Urinary bladder (tissue), 4 donors: Measurements from ENCODE around the gene PNLIPRP3. TPM values are rescaled to one million over a fixed set of nuclear protein-coding genes. Genes with fewer than 3 reads are reported as not detected.
A peak's percentile ranks its signal among the peaks of the same experiment; 100 is the strongest.
"Not testable (repeated sequence)": the region's sequence is repeated elsewhere in the genome, so short reads cannot be mapped to it uniquely, and the experiment has no call there.

Experiments used
- DNase-seq: peaks from one replicate; pipeline ENCODE4 v3.0.0-alpha.2; 2015; ENCODE audit errors: extremely low spot score
- H3K27ac ChIP-seq: one replicate; pipeline ENCODE4 v1.5.1; 2013; ENCODE audit warnings: low read depth, mild to moderate bottlenecking, moderate library complexity
- H3K36me3 ChIP-seq: one replicate; pipeline ENCODE4 v1.6.1; 2013; ENCODE audit warnings: mild to moderate bottlenecking, moderate library complexity; ENCODE audit not compliant: insufficient read depth
- H3K4me1 ChIP-seq: one replicate; pipeline ENCODE4 v1.6.1; 2013; ENCODE audit warnings: mild to moderate bottlenecking, moderate library complexity; ENCODE audit not compliant: insufficient read depth
- H3K4me3 ChIP-seq: one replicate; pipeline ENCODE4 v1.5.1; 2013; ENCODE audit warnings: low read depth, low read length
- WGBS: extraction: QIAGEN DNeasy Blood & Tissue Kit; methylation state at CpG from one replicate; pipeline ENCODE4 v1.1.7; 2013; 5-methylcytosine and 5-hydroxymethylcytosine counted together
- polyA plus RNA-seq: library from polyadenylated mRNA; stranded (reverse); fragments of 200-250 nt; gene quantifications from one replicate; pipeline ENCODE4 v1.2.3, GENCODE V29; 2013
- total RNA-seq: library from RNA; depleted of rRNA; stranded (reverse); fragments of >200 nt; gene quantifications from one replicate; pipeline ENCODE4 v1.2.3, GENCODE V29; 2014
- donor health status: healthy with polysubstance abuse.
- donor health status: healthy.

The PNLIPRP3 gene
- total RNA-seq (not detected), polyA plus RNA-seq (0.27 TPM)

- Histone ChIP-seq H3K4me1 (no peaks in the 10 kb centered on the region), H3K36me3 (no peaks in the 10 kb centered on the region), H3K4me3 (no peak within 1 kb of the TSS), H3K27ac (no peak within 1 kb of the TSS)
- WGBS: 75% methylated on average over 2 of the region's 2 CpGs
- no peak for DNase-seq
Observed at GRCh38 chr10:116427671-116428070, at the start of gene PNLIPRP3. Gene PNLIPRP3 (plus strand): TSS chr10:116427847. CDS start chr10:116428013, 166 bp downstream.

- H3K4me1 ChIP-seq: no peaks in the 10 kb centered on the region
- H3K4me3 ChIP-seq: no peak overlapping the region
- WGBS: 88% methylated on average over 5 of the region's 5 CpGs
- H3K36me3 ChIP-seq: no peaks in the 10 kb centered on the region
- no peak overlapping the region for H3K27ac ChIP-seq
- DNase-seq: no peak
Observed at GRCh38 chr10:116382290-116382689, 45.4 kb upstream of the PNLIPRP3 start.

DNA sequence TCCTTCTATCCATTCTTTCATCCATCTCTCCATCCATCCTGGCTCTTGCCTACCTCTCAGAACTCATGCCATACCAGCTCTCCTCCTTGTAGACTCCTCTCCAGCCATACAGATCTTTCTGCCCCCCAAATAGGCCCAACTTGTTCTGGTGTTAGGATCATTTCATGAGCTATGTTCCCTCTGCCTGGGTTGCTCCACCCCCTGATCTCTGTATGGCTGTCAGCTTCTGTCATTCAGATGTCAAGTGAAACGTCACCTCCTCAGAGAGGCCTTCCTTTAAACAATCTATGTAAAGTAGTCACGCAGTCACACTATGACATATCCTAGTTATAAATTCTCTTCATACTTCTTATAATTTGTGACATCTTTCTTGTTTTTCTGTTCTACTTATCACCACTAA, 42.3 kb upstream of the PNLIPRP3 start:
- Histone ChIP-seq H3K36me3 (no peaks in the 10 kb centered on the region), H3K4me1 (no peaks in the 10 kb centered on the region), H3K4me3 (no peak overlapping the region), H3K27ac (no peak overlapping the region)
- no peak for DNase-seq
- 91% methylated on average over 2 of the region's 2 CpGs for WGBS

DNA sequence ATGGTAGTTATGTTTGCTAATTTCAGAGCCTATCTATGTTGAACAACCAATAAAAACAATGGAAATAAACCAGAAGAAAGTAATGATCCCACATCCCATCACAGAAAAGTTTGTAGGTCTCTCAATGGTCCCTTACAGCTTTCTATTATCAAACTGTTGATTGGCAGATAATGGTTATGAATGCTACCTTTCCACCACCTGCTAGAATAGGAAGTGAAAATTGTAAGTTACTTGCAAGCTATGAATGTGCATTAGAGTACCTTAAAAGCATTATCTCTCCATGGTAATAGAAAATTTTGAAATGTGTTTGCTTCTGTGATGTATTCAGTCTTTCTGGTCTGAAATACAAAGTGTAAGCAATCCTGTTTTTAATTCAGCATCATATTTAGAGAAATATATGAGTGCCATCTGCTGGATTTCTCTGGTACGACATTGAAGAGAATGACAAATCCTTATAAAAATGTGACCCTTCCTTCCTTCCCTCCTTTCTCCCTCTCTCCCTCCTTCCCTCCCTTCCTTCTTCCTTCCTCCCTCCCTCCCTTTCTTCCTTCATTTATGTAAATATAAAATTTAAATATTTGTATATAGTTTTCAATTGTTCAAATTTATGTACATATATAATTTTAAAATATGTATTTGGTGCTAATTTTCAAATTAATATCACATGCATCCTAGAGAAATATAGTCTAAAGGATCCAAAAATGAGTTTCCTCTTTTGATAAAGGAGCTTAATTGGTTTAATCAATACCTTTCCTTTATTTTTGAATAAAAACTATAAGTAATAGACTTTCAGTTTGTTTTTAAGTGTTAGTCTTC, 41.4 kb upstream of the PNLIPRP3 start:
- peak; percentile 20 for DNase-seq
- no peak overlapping the region for H3K27ac ChIP-seq
- no peak overlapping the region for H3K4me3 ChIP-seq
- H3K4me1 ChIP-seq: no peaks in the 10 kb centered on the region
- H3K36me3 ChIP-seq: no peaks in the 10 kb centered on the region
- WGBS: 2% methylated on average over 1 of the region's 1 CpG

DNA sequence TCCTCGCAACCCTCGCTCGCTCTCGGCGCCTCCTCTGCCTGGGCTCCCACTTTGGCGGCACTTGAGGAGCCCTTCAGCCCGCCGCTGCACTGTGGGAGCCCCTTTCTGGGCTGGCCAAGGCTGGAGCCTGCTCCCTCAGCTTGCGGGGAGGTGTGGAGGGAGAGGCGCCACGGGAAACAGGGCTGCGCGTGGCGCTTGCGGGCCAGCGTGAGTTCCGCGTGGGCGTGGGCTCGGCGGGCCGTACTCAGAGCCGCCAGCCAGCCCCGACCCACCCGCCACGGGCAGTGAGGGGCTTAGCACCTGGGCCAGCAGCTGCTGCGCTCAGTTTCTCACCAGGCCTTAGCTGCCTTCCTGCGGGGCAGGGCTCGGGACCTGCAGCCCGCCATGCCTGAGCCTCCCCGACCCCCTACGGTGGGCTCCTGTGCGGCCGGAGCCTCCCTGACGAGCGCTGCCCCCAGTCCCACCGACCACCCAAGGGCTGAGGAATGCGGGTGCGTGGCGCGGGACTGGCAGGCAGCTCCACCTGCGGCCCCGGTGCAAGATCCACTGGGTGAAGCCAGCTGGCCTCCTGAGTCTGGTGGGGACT, 34.3 kb upstream of the PNLIPRP3 start:
- not testable (repeated sequence) for H3K27ac ChIP-seq, H3K36me3 ChIP-seq, H3K4me1 ChIP-seq, H3K4me3 ChIP-seq, DNase-seq
- WGBS: 96% methylated on average over 43 of the region's 43 CpGs

DNA sequence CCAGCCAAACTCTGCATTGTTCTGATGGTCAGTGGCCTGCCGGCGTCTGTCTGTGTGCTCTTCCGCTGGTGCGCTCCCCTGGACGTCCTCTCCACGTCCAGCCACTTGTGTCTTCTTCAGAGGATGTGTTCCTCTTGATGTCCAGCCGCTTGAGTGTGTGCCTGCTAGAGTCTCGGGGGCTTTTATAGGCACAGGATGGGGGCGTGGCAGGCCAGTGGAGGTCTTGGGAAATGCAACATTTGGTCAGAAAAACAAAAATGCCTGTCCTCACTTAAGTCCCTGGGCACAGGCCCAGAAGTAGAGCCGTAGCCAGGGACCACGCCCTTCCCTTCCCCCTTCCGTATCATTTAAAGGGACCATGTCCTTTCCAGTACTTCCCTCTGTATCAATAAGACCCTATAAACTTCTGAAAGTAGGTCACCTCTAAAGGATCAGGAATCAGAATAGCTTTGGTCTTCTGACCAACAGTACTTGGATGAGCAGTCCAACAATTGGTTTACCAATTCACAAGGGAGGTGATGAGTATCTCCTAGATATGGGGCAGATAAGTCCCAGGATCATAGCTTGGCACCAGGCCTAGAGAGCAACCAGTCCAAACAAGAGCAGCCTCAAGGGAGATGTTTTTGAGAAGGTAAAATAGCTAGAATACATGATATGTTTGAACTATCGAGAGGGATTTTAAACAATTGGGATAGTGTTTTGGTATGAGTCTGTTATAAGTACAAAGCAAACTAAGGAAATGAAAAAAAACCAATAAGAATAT, 32.2 kb upstream of the PNLIPRP3 start:
- H3K36me3 ChIP-seq: no peaks in the 10 kb centered on the region
- DNase-seq: no peak
- H3K27ac ChIP-seq: no peak overlapping the region
- 76% methylated on average over 13 of the region's 13 CpGs for WGBS
- H3K4me3 ChIP-seq: no peak overlapping the region
- no peaks in the 10 kb centered on the region for H3K4me1 ChIP-seq

- WGBS: 48% methylated on average over 5 of the region's 5 CpGs
- Histone ChIP-seq H3K27ac (no peak overlapping the region), H3K4me1 (no peaks in the 10 kb centered on the region), H3K36me3 (no peaks in the 10 kb centered on the region), H3K4me3 (no peak overlapping the region)
- DNase-seq: no peak
Observed at GRCh38 chr10:116398224-116398623, 29.4 kb upstream of the PNLIPRP3 start.

DNA sequence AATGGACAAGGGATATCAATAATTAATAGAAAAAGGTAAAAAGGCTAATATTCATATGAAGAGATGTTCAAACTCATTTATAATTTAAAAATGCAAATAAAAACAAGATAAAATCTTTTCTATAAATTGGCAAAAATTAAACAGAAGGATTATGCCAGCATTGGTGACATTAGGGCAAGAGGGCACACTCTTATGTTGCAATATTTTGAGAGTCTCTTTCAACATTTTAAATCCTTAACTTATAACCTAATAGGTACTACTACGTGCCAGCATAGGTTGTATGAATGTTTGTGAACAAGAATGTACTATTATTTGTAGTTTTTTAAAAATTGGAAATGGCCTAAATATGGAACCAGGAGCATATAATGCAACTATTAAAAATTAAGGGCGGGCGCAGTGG, 24.8 kb upstream of the PNLIPRP3 start:
- no peak overlapping the region for H3K4me3 ChIP-seq
- H3K4me1 ChIP-seq: no peaks in the 10 kb centered on the region
- no peak overlapping the region for H3K27ac ChIP-seq
- H3K36me3 ChIP-seq: no peaks in the 10 kb centered on the region
- DNase-seq: no peak
- 96% methylated on average over 3 of the region's 3 CpGs for WGBS

GRCh38 chr10:116403740-116404250, 23.9 kb upstream of the PNLIPRP3 start:
- WGBS: 65% methylated on average over 6 of the region's 6 CpGs
- H3K27ac ChIP-seq: no peak overlapping the region
- H3K4me3 ChIP-seq: no peak overlapping the region
- no peak for DNase-seq
- H3K4me1 ChIP-seq: no peaks in the 10 kb centered on the region
- no peaks in the 10 kb centered on the region for H3K36me3 ChIP-seq

GRCh38 chr10:116408719-116409118, 18.9 kb upstream of the PNLIPRP3 start:
- Histone ChIP-seq H3K4me3 (no peak overlapping the region), H3K36me3 (no peaks in the 10 kb centered on the region), H3K27ac (no peak overlapping the region), H3K4me1 (no peaks in the 10 kb centered on the region)
- 44% methylated on average over 7 of the region's 7 CpGs for WGBS
- no peak for DNase-seq

DNA sequence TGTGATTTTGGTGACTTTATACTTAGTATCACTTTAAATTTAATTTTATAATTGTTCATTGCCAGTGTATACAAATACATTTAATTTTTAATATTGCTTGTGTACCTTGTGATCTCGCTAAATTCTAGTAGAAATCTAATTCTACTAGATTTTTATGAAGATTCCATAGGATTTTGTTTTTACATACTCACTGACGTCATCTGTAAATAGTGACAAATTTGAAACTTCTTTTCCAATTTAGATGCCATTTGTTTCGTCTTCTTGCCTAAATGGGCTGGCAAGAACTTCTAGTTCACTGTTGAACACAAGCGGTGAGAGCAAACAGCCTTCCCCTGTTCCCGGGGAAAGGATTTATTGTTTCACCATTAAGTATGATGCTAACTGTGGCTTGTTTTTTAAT, 17.3 kb upstream of the PNLIPRP3 start:
- WGBS: 76% methylated on average over 5 of the region's 5 CpGs
- Histone ChIP-seq H3K27ac (no peak overlapping the region), H3K4me3 (no peak overlapping the region), H3K4me1 (no peaks in the 10 kb centered on the region), H3K36me3 (no peaks in the 10 kb centered on the region)
- DNase-seq: no peak

DNA sequence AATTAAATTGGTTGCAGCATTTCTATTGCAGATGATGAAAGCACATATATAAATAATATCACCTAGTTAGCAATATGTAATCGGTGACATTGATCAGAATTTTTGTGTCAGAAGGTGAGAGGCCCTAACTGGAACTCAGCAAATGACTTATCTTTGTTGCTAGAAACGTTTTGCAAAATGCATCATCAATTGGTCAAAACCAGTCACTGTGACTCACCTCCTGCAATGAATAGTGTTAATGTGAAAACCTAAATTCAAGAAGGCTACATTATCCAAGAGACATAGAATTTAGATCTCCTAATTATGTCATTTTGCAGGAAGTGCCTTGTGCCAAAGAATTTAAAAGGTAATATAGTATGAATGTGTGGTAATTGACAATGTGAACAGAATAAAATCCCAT, 9.8 kb upstream of the PNLIPRP3 start:
- no peak for DNase-seq
- no peaks in the 10 kb centered on the region for H3K4me1 ChIP-seq
- H3K4me3 ChIP-seq: no peak overlapping the region
- no peak overlapping the region for H3K27ac ChIP-seq
- H3K36me3 ChIP-seq: no peaks in the 10 kb centered on the region
- WGBS: 63% methylated on average over 2 of the region's 2 CpGs

- 27% methylated on average over 1 of the region's 1 CpG for WGBS
- H3K27ac ChIP-seq: no peak overlapping the region
- DNase-seq: no peak
- no peaks in the 10 kb centered on the region for H3K4me1 ChIP-seq
- H3K36me3 ChIP-seq: no peaks in the 10 kb centered on the region
- H3K4me3 ChIP-seq: no peak overlapping the region
Observed at GRCh38 chr10:116418389-116418788, 9.3 kb upstream of the PNLIPRP3 start.

DNA sequence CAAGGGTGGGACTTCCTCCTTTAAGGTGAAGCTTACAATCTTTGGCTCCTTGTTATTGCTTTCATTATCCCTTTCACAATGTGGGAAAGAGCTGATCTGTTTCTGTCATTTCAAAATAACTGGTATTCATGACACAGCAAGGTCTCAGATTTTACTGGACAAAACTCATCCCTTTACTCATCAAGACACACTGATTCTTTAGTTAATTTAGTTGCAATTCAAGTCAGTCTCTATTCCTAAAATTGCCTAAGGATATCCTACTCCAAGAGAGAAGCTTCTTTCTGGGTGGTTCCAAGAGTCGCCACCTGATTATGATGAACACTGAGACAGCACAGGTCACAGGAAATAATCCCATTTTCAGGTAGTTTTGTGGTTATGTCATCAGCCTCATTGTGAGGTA, 5.8 kb upstream of the PNLIPRP3 start:
- Histone ChIP-seq H3K4me1 (no peaks in the 10 kb centered on the region), H3K36me3 (no peaks in the 10 kb centered on the region), H3K4me3 (no peak overlapping the region), H3K27ac (no peak overlapping the region)
- WGBS: 96% methylated on average over 1 of the region's 1 CpG
- no peak for DNase-seq
